BE2C (cell line): ENCODE data around the gene SMIM22.

Experiments used
- DNase-seq: peaks from one replicate; pipeline ENCODE4 v3.0.0-alpha.2; 2020
- H3K27me3 ChIP-seq: fragments of 250-450 bp; sonication (Bioruptor Pico); 2 replicates; pipeline ENCODE4 v1.5.1; 2020; ENCODE audit warnings: mild to moderate bottlenecking
- H3K36me3 ChIP-seq: fragments of 250-450 bp; sonication (Bioruptor Pico); 2 replicates; pipeline ENCODE4 v1.5.1; 2020; ENCODE audit warnings: mild to moderate bottlenecking
- H3K4me1 ChIP-seq: fragments of 250-450 bp; sonication (Bioruptor Pico); 2 replicates; pipeline ENCODE4 v1.5.1; 2020
- H3K4me3 ChIP-seq: 2 replicates; pipeline ENCODE4 v1.5.1; 2011; ENCODE audit warnings: low read depth, low read length
- H3K9me3 ChIP-seq: fragments of 250-450 bp; sonication (Bioruptor Pico); 2 replicates; pipeline ENCODE4 v1.5.1; 2020
- TF ChIP-seq, protein P1 (sequence below): IDR thresholded peaks from 2 replicates; pipeline ENCODE4 v1.5.1; 2012; ENCODE audit warnings: mild to moderate bottlenecking, low read depth, low read length

The SMIM22 gene

DNA sequence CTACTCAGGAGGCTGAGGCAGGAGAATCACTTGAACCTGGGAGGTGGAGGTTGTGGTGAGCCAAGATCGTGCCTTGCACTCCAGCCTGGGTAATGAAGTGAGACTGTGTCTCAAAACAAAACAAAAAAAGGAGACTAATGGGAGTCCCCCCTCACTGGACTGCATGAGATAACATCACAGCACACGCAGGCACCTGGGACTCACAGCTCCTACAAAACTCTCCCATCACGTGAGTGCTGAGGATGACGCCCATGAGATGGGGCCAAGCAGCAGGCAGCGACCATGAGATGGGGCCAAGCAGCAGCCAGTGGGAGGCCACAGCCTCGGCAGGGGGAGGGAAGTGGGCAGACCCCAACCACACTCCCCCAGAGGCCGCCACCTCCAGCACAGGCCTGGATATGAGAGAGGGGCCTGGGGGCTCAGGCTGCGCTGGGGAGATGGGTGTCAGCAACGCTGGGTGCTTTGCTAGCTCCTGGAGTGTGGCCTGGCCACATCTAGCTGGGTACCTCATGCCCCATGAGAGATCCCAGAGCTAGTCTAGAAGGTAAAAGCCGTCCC lies 45.4 kb upstream of the SMIM22 start:
- Histone ChIP-seq H3K36me3 (peaks cover 25% of the 10 kb centered on the region), H3K27me3 (no peaks in the 10 kb centered on the region), H3K4me1 (no peaks in the 10 kb centered on the region; the same call in 1 of the 2 replicates), H3K9me3 (no peaks in the 10 kb centered on the region), H3K4me3 (no peak overlapping the region)
- DNase-seq: no peak
- TF ChIP-seq, protein P1, sequence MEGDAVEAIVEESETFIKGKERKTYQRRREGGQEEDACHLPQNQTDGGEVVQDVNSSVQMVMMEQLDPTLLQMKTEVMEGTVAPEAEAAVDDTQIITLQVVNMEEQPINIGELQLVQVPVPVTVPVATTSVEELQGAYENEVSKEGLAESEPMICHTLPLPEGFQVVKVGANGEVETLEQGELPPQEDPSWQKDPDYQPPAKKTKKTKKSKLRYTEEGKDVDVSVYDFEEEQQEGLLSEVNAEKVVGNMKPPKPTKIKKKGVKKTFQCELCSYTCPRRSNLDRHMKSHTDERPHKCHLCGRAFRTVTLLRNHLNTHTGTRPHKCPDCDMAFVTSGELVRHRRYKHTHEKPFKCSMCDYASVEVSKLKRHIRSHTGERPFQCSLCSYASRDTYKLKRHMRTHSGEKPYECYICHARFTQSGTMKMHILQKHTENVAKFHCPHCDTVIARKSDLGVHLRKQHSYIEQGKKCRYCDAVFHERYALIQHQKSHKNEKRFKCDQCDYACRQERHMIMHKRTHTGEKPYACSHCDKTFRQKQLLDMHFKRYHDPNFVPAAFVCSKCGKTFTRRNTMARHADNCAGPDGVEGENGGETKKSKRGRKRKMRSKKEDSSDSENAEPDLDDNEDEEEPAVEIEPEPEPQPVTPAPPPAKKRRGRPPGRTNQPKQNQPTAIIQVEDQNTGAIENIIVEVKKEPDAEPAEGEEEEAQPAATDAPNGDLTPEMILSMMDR: no peak

DNA sequence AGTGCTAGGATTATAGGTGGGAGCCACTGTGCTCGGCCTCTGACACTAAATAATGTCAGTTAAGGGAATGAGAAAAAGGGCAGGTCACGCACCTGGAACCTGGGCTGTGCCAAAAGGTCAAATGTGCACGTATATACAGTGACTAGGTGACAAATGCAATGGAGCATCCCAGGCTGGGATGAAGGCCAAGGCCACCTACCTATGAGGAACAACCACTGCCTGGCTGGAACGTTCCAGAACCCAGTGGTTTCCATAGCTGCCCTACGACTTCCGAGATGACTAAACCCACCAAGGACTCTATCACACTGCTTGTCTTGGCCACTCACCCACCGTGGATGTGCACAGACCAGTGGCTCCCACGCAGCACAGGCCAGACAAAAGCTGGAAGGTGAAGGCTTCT lies 44.3 kb upstream of the SMIM22 start:
- no peaks in the 10 kb centered on the region for H3K27me3 ChIP-seq
- no peak overlapping the region for H3K4me3 ChIP-seq
- H3K9me3 ChIP-seq: no peaks in the 10 kb centered on the region
- peaks cover 36% of the 10 kb centered on the region for H3K36me3 ChIP-seq
- no peak for DNase-seq
- TF ChIP-seq, protein P1: no peak
- H3K4me1 ChIP-seq: no peaks in the 10 kb centered on the region; the same call in 1 of the 2 replicates

GRCh38 chr16:4752351-4753100 lies 42.6 kb upstream of the SMIM22 start:
- H3K4me3 ChIP-seq: no peak overlapping the region
- no peaks in the 10 kb centered on the region for H3K27me3 ChIP-seq
- peaks cover 41% of the 10 kb centered on the region for H3K36me3 ChIP-seq
- no peaks in the 10 kb centered on the region for H3K9me3 ChIP-seq
- TF ChIP-seq, protein P1: no peak
- DNase-seq: no peak
- no peaks in the 10 kb centered on the region; the same call in 1 of the 2 replicates for H3K4me1 ChIP-seq

- TF ChIP-seq, protein P1: no peak
- DNase-seq: no peak
- H3K36me3 ChIP-seq: peaks cover 43% of the 10 kb centered on the region
These were observed 41.9 kb upstream of the SMIM22 start for GRCh38 chr16:4753227-4753626.

DNA sequence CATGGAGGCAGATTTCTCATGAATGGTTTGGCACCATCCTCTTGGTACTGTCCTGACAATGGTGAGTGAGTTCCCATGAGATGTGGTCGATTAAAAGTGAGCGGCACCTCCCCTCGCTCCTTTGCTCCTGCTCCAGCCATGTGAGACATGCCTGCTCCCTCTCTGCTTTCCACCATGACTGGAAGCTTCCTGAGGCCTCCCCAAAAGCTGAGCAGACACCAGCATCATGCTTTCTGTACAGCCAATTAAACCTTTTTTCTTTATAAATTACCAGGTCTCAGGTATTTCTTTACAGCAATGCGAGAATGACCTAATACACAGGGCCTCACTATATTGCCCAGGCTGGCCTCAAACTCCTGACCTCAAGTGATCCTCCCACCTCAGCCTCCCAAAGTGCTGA lies 40.3 kb upstream of the SMIM22 start:
- Histone ChIP-seq H3K4me1 (no peaks in the 10 kb centered on the region), H3K36me3 (peaks cover 49% of the 10 kb centered on the region)

More at GRCh38 chr16:4753227-4753626, 41.9 kb upstream of the SMIM22 start:
- Histone ChIP-seq H3K27me3 (no peaks in the 10 kb centered on the region), H3K4me3 (no peak overlapping the region), H3K4me1 (no peaks in the 10 kb centered on the region), H3K9me3 (no peaks in the 10 kb centered on the region)

DNA sequence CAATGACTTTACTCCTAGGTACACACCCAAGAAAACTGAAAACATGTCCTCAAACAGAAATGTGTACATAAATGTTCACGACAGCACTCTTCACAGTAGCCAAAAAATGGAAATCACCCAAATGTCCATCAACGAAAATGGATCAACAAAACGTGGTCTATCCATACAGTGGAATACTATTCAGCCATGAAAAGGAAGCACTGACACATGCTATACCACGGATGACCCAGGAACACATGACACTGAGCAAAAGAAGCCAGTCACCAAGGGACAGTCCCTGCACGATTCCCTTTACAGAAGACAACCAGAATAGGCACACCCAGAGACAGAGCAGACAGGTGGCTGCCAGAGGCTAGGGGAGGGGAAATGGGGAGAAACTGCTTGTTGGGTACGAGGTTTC lies 39.5 kb upstream of the SMIM22 start:
- H3K4me3 ChIP-seq: no peak overlapping the region
- peaks cover 55% of the 10 kb centered on the region for H3K36me3 ChIP-seq
- H3K4me1 ChIP-seq: no peaks in the 10 kb centered on the region
- H3K27me3 ChIP-seq: no peaks in the 10 kb centered on the region
- no peak for DNase-seq
- no peaks in the 10 kb centered on the region for H3K9me3 ChIP-seq
- TF ChIP-seq, protein P1: no peak

More for the DNA sequence above, 40.3 kb upstream of the SMIM22 start:
- H3K27me3 ChIP-seq: no peaks in the 10 kb centered on the region
- H3K4me3 ChIP-seq: no peak overlapping the region
- DNase-seq: no peak
- H3K9me3 ChIP-seq: no peaks in the 10 kb centered on the region
- TF ChIP-seq, protein P1: no peak
